Colonic mucosa (tissue), 4 donors: ENCODE data around the gene PDE6B. TPM values are rescaled to one million over a fixed set of nuclear protein-coding genes. Genes with fewer than 3 reads are reported as not detected.
A peak's percentile ranks its signal among the peaks of the same experiment; 100 is the strongest.

ENCODE experiments used
- DNase-seq: peaks from one replicate; pipeline ENCODE4 v3.0.0-alpha.2; 2020
- H3K27ac ChIP-seq: fragments of 200-600 bp; one replicate; pipeline ENCODE4 v1.8.0; 2021
- H3K27me3 ChIP-seq: fragments of 200-600 bp; one replicate; pipeline ENCODE4 v1.8.0; 2021
- H3K36me3 ChIP-seq: fragments of 200-600 bp; one replicate; pipeline ENCODE4 v1.8.0; 2021
- H3K4me1 ChIP-seq: fragments of 200-600 bp; one replicate; pipeline ENCODE4 v1.8.0; 2021; ENCODE audit warnings: mild to moderate bottlenecking
- H3K4me3 ChIP-seq: fragments of 200-600 bp; one replicate; pipeline ENCODE4 v1.8.0; 2021
- H3K9ac ChIP-seq, 2 donors: one replicate each; pipeline ENCODE4 v1.7.0; 2013; ENCODE audit warnings: control low read depth in 2 of 2, low read depth in 2 of 2, low read length in 2 of 2
- H3K9me3 ChIP-seq: fragments of 200-600 bp; one replicate; pipeline ENCODE4 v1.8.0; 2021
- CTCF ChIP-seq: fragments of 200-600 bp; IDR thresholded peaks from one replicate; pipeline ENCODE4 v1.8.0; 2022; ENCODE audit warnings: antibody characterized with exemption, mild to moderate bottlenecking
- intact Hi-C: fragments of 100-400 bp; cut with DNase I; formaldehyde crosslinking; loops from one replicate; pipeline ENCODE4 v1.14.1; 2022
- total RNA-seq, 2 donors: library from RNA; stranded (reverse); fragmentation: NEBNext Ultra II Directional in 1 of 2; extraction: Animal tissue kit (Norgen Biotek cat#: 25700) in 1 of 2; gene quantifications; one replicate each; pipeline ENCODE4 v1.2.1, GENCODE V29; 2021
- donor health status: healthy.
- donor health status: DM: no; HTN: no; CAD: no.
- donor health status: DM: no; HTN: no; CAD: no.

The PDE6B gene
- total RNA-seq, 2 donors from 2014 or later = 1.2 to 2.3 TPM

GRCh38 chr4:684623-685327 lies 59.4 kb downstream of the PDE6B start:
- no peaks in the 10 kb centered on the region for H3K36me3 ChIP-seq
- H3K27me3 ChIP-seq = no peaks in the 10 kb centered on the region
- intact Hi-C loops = no loop called here
- no peak overlapping the region for H3K9ac ChIP-seq
- H3K4me3 ChIP-seq = no peak overlapping the region
- TF ChIP-seq CTCF = no peak
- H3K4me1 ChIP-seq = peaks cover 23% of the 10 kb centered on the region
- H3K9me3 ChIP-seq = no peaks in the 10 kb centered on the region
- DNase-seq = no peak
- no peak overlapping the region for H3K27ac ChIP-seq

GRCh38 chr4:685679-686412 lies 60.5 kb downstream of the PDE6B start:
- no peak overlapping the region for H3K27ac ChIP-seq
- H3K9ac ChIP-seq = no peak overlapping the region
- no peaks in the 10 kb centered on the region for H3K36me3 ChIP-seq
- intact Hi-C loops = no loop called here
- H3K4me3 ChIP-seq = no peak overlapping the region
- no peak for TF ChIP-seq CTCF
- H3K4me1 ChIP-seq = peaks cover 23% of the 10 kb centered on the region
- H3K27me3 ChIP-seq = no peaks in the 10 kb centered on the region
- DNase-seq = no peak
- H3K9me3 ChIP-seq = no peaks in the 10 kb centered on the region

- H3K4me3 ChIP-seq = no peak overlapping the region
- H3K36me3 ChIP-seq = no peaks in the 10 kb centered on the region
- peaks cover 23% of the 10 kb centered on the region for H3K4me1 ChIP-seq
- intact Hi-C loops = no loop called here
- peak overlapping the region; percentile 74 for H3K27ac ChIP-seq
- no peak for TF ChIP-seq CTCF
- DNase-seq = no peak
- H3K27me3 ChIP-seq = no peaks in the 10 kb centered on the region
- H3K9ac ChIP-seq = no peak overlapping the region
- H3K9me3 ChIP-seq = no peaks in the 10 kb centered on the region
Measured at GRCh38 chr4:686413-687040, 61.2 kb downstream of the PDE6B start.

GRCh38 chr4:687048-687970 lies 61.9 kb downstream of the PDE6B start:
- peak overlapping the region; percentile 74 for H3K27ac ChIP-seq
- intact Hi-C loops = no loop called here
- peak overlapping the region; percentile 41 for H3K4me3 ChIP-seq
- H3K9ac ChIP-seq = peak overlapping the region in 1 of 2 donors; percentile 38
- H3K27me3 ChIP-seq = no peaks in the 10 kb centered on the region
- peak; percentile 92 for DNase-seq
- peaks cover 23% of the 10 kb centered on the region for H3K4me1 ChIP-seq
- no peaks in the 10 kb centered on the region for H3K36me3 ChIP-seq
- TF ChIP-seq CTCF = no peak
- no peaks in the 10 kb centered on the region for H3K9me3 ChIP-seq
